Fibroblast of peridontal ligament (primary cell): ENCODE data around the gene ULBP1.
A peak's percentile ranks its signal among the peaks of the same experiment; 100 is the strongest.
"Not testable (repeated sequence)": the region's sequence is repeated elsewhere in the genome, so short reads cannot be mapped to it uniquely, and the experiment has no call there.

Experiments used
- DNase-seq: peaks from one replicate; pipeline ENCODE4 v3.0.0-alpha.2; 2010; ENCODE audit errors: extremely low read depth

The ULBP1 gene, protein sequence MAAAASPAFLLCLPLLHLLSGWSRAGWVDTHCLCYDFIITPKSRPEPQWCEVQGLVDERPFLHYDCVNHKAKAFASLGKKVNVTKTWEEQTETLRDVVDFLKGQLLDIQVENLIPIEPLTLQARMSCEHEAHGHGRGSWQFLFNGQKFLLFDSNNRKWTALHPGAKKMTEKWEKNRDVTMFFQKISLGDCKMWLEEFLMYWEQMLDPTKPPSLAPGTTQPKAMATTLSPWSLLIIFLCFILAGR

DNA sequence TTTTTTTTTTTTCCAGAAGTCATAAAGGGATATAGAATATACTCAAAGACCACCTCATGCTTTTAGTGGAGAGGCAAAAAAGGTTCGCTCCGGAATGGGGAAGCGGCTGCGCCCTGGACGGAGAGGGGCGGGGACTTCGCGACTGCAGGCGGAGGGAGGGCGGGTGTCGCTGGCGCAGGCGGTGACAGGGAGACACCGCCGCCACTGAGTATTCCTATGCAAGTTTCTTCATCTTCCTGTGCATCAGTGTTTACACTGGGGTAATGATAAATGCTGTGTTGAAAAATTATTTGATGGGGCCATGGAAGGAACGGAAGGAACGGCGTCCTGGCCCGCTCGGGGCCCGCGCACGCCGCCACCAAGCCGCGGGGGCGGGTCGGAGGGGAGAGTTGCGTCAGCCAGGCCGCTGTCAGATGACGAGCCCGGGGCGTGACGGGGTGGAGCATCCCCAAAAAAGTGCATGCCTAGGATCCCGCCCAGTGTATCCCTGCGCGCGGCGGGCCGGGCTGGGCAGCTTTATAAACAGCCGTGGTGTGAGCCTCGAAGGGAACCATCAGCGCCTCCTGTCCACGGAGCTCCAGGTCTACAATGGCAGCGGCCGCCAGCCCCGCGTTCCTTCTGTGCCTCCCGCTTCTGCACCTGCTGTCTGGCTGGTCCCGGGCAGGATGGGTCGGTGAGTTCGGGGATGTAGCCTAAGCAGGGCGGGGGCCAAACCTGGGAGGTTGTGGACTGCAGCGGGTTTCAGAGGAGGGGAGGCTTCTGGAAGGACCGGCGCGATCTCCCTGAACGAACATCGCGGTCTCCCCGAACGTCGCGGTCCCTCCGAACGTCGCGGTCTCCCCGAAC lies at the start of gene ULBP1:
Gene ULBP1 (plus strand): TSS at position 482 of the 846 bp plus-strand sequence. CDS start 107 bp downstream, at position 589.
- peak; percentile 67 for DNase-seq

DNA sequence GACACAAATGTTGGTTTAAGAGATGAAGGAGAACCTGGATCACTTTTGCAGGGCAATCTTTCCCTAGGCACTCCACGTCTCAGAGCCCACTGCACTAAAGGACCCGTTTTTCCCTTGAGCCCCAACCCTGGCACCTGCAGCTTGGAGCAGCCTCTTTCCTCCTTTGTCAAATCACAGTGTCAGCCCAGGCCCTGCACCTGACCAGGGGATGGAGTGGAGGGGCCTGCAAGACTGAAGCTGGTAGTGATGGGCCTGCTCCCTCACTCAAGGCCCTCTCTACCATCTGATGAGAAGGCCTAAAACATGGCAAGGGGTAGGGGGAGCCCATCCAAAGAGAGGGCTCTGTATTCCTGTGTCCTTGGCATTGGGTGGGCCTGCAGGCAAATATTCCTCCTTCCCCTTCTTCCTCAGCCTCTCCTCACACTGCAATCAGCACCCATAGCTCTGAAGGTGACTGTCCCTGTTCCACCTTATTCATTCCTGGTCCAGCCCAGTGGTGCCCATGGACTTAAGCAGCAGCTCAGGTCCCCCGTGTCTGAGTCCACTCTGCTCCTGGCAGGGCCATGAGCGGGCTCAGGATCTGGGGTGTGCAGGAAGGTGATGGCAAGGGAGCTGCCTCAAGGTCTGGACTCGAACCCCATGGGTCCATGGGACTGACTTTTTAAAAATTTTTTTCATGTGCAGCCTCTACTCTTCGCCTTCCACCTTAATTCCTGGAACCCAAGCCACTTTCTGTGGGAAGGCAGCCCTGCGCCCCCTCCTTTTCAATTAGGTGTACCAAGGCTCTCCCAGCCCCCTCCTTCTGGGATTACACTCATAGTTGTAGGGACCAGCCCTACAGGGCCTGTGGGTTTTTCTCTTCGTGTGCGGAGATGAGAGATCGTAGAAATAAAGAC lies 47.5 kb upstream of the ULBP1 start:
- DNase-seq, result no peak

DNA sequence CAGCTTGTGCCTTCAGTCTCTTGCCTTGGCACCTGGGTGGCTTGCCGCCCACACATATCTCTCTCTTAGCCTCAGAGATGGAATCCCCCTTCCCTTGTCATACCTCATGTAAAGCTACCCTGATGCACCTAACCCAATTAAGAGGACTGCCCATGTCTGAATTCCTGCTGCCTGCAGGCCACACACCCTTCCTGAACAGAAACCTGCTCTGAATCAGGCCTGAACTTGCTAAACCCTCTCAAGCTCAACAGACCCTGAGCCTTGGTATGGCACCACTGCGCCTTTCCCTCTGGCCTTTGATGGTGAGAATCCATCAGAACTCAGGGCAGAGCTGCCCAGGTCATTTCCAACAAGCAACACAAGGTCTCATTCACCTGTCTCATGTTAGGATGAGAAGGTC lies 46.1 kb upstream of the ULBP1 start:
- DNase-seq, result no peak

DNA sequence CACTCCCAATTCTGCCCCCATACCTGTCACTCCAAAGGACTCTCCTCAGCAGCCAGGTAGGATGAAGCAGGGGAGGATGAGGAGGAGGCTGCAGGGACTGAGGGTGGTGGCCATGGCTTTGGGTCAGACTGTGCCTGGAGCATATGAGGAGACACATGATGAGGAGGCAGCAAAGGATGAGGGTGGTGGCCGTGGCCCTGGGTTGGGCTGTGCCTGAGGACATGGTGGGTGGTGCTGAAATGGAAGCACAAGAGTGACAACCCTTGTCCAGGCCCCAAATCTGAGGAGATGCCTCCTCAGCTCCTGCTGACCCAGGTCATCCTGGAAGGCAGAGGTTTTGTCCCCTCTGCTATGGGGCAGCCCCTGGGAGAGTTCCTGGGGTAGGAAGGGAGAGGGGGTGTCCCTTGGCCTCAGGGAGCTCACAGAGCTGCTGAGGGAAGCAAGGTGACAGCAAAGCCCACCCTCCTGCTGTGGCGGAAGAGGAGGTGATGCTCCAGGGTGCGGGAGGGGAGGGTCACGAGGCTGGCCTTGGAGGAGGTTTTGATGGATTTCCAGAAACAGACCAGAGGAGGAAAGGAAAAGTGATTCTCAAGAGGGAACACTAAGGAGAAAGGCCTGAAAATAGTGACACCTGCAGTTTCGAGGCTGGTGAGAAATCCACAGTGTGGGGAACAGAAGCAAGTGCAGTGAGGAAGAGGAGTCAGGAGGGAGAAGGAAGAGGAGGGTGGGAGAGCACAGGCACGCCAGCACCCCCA lies 45.4 kb upstream of the ULBP1 start:
- DNase-seq, result no peak

DNA sequence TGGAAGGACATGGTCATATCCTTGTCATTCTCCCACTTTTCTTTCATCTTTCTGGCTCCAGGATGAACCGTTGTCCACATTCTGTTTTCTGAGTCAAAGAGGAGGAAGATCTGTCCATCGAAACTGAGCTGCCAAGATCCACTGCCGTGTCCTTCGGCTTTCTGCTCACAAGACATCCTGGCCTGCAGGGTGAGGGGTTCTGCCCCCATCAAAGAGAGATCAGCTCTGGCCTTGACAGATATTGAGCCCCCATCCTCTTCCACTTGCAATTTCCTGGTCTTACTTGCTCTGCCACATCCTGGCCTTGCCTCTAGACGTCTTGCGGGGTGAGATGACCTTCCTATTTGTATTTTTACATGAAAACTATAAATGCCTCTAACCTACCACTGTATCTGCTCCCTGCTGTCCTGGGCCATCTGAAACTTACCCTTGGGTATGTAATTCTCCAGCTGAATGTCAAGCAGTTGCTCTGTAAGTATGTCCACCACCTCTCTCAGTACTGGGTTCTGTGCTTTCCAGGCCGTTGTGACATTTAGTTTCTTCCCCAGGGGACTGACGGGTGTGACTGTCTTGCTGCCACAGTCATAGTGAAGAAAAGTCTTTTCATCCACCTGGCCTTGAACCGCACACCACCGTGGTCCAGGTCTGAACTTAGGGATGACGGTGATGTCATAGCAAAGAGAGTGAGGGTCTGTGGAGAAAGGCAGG lies 44.5 kb upstream of the ULBP1 start:
- DNase-seq, result not testable (repeated sequence)

DNA sequence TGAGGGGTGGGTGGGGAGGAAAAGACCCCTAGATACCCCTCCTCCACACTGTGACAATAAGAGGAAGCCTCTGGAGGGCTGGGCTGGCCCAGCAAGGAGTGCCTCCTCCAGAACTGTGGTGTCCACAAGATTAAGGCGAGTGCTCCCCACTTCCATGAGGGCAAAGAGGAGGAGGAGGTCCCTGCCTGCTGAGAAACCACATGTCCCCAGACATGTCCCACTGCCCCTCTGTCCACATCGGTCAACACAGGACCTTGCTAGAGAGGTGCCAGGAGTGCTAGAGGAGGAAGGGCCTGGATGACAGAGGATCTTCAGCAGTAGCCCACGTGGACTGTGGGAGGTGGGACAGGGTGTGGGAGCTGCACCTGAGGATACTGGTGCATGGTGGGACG lies 43.9 kb upstream of the ULBP1 start:
- no peak for DNase-seq

DNA sequence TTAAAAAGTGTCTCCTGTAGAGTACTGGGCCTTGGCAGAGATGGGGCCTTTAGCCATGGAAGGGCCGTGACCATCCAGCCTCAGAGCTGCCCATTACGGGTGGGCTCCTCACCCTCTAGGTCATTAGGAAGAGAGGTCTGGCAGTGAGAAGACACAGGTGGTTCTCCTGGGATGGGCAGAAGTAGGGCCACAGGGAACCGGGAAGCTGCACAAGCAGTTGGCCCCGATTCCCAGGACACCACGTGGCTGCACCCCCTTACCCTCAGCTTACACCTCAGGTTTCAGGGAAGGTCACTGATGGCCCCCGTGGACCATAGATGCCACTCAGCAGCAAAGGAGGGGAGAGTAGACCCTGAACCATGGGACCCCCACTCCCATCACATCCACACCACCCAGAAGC lies 42.4 kb upstream of the ULBP1 start:
- no peak for DNase-seq

DNA sequence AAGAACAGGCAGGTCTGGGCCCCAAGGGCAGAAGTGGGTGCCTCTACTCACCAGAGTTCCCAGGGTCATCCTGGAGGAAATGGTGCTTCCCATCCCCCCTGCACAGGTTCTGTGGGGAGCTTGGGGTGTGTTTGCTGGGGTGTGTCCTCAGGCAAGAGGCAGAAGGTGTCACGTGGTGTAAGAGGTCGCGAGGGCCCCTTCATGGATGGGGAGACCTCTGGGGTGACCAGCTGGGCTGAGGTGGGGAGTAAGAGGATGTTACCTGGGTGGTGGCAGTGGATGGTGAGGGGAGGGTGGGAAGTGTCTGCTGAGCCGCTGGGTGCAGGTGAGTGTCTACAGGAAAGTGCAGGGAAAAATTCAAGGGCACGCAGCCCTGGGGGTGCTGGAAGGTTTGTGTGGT lies 41.7 kb upstream of the ULBP1 start:
- not testable (repeated sequence) for DNase-seq

DNA sequence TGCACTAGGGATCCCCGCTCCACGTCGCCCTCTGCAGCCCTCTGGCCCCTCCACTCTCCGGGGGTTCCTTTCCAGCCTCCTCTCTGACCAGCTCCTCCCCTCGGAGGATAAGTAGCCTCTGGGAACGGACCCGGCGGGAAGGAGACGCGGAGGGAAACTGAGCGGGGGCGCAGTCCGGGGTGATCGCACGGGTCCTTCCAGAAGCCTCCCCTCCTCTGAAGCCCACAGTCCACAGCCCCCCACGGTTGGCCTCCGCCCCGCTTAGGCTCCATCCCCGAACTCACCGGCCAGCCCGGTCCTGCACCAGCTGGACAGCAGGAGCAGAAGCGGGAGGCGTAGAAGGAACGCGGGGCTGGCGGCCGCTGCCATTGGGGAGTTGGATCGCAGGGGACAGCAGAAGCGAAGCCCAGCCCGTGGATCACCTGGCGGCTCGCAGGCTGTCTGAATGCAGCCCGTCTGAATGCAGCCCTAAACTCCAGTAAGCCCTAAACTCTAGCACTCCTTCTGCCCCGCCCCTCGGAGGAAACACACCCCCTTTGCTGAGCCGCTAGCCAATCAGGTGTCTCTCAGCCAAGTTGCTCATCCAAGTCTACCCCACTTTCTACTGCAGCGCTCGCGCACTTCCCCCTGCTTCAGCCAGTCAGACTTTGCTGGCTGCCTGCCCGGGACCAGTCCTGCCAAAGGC lies 41.0 kb upstream of the ULBP1 start, which contains the start of gene RAET1G:
Gene RAET1G (minus strand): TSS at position 480 of the 685 bp plus-strand sequence. CDS start 111 bp downstream, at position 369.
- DNase-seq, result peak; percentile 94

DNA sequence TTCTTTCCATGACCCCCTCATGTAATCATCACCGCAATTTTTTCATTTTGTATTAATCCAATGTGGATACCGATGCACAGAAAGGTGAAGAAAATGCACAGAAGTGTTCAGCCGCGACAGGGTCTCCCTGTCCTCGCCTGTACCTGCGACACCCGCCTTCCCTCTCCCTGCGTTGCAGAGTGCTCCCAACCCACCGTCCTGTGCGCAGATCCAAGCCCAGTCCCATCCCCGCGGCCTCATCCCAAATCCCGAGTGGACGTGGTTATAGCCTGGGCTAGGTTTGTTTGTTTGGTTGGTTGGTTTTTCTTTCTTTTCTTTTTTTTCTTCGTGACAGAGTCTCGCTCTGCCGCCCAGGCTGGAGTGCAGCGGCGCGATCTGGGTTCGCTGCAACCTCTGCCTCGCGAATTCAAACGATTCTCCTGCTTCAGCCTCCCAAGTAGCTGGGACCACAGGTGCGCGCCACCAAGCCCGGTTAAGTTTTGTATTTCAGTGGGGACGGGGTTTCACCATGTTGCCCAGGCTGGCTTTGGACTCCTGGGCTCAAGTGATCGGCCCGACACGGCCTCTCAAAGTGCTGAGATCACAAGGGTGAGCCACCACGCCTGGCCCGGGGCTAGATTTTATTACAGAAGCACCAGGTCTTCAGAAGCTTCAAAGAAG lies 40.3 kb upstream of the ULBP1 start:
- no peak for DNase-seq

DNA sequence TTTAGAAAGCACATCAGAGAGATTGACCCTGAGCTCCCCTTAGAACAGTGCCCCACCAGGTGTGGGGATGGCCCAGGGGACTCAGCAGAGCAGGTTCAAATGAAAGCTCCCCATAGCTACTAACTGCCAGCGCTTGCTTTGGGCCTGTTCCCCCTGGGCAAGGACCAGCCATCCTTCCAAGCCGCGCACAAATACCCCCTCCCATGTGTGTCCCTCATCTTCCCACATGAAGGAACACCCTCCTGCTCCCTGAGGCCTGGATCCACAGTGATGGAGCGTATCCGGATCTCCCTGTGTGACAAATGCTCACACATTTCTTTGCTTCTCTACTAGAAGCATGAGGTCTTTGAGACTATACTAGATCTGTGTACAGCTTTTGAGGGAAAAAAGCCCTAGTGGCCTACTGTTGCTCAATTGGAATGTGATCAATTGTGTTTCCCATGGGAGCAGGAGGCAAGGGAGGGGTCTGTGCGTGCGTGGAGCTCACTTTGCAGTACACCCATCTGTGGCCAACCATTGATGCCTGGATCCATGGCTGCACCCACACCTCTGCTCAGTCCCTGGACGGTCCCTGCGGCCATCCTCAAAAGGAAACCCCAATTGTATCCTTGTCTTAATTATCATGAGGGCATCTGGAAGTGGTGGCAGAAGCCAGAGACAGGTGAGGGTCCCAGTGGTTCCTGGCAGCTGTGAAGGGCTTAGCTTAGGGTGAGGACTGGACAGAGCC lies 39.4 kb upstream of the ULBP1 start:
- DNase-seq, result no peak

DNA sequence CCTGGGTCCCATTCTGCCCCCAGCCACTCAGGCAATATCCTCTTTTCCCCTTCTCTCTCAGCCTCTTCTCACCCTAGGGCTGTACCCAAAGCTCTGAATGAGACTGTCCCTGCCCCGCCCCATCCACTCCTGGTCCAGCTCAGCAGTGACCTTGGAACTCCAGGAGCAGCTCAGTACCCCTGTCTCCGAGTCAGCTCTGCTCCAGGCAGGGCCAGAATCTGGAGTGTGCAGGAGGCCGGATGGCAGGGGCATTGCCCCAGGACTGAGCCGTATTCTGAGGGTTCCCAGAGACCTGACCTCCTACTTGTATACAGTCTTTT lies 38.9 kb upstream of the ULBP1 start:
- no peak for DNase-seq

DNA sequence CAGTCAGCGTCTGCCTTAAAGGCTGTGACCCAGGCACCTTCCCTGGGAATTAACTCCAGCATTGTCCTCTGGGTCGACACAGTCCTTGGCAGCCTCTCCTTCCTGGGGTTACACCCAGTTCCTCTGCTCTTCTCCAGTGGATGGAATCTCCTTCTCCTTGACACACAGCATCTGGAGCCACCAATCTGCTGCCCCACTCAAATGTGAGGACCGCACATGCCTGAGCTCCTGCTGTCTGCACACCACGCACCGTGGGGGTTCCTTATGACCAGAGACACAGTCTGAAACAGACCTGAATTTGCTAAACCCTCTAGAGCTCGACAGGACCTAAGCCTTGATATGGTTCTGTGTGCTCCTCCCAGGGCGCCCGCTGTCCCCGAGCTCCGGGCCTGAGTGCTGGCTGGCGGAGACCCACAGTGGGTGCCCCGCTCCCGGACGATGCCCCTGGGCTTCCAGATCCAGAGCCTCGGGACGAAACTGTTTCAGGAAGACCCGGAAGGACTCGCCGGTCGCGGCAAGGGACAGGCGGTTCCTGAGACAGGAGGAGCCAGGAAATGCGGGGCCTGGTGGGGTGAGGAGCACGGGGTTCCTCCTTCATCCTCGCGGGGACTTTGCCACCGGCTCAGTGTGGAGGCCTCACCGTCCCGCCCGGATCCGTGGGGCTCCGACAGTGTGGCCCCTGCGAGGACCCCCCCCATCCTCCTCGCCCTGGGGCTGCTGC lies 38.3 kb upstream of the ULBP1 start:
- no peak for DNase-seq

DNA sequence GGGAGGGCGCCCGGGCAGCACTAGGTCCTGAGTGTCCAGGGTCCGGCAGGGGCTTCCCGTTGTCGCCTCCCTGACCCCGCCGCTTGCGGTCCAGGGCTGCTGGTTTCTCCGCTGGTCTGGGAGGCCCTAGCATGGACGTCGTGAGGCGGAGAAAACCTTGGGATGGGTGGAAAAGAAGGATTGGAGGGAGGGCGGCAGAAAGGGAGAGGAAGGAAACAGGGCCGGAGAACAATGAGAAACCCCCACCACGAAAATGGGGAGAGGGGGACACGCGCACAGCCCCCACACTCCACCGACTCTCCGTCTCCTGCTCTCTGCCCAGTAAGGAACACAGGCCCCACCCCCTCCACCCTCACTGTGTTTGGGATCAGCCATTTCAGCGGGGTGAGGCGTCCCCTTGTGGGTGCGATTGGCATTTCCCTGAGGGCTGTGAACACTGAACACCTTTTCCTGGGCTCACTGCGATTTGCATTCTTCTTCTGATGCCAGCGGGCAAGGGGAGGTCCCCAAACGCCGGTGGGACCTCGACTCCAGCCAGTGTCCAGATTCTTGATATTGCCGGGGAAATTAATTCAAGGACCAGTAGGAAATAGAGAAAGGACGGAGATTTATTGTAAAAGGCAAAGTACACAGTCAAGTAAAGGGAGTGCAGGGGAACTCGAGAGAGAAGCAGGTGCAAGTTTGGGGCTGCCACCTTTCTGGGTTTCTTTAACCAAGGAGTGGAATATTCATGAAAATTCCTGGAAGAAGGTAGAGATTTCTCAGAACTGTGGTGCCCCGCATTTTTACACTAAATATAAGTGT lies 37.6 kb upstream of the ULBP1 start:
- DNase-seq, result peak; percentile 73

DNA sequence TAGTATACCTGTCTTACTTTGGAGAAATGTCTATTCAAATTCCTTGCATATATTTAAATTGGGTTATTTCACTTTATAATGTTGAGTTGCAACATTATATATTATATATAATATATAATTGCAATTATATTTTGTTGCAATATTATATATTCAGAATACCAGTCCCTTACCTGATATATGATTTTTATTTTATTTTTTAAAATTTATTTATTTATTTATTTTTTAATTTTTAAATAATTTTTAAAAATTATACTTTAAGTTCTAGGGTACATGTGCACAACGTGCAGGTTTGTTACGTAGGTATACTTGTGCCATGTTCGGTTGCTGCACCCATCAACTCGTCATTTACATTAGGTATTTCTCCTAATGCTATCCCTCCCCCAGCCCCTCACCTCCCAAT lies 36.7 kb upstream of the ULBP1 start:
- not testable (repeated sequence) for DNase-seq

DNA sequence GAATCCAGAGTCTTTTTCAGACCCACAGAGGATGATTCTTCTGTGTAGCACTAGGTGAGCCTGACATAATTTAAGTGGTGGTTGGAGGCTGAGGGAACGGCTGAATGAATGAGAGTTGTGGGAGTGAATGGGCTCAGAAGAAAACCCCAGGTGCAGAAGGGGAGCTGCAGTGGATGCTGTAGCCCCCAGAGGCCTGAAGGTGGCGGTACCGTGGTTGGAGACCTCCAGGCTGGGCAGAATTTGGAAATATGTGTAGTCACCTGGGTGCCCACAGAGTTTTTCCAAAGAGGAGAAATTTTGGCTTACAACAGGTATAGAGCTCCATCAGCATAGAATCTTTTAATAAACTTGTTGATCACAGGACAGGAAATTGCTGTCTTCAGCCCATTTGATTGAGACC lies 34.3 kb upstream of the ULBP1 start:
- no peak for DNase-seq

DNA sequence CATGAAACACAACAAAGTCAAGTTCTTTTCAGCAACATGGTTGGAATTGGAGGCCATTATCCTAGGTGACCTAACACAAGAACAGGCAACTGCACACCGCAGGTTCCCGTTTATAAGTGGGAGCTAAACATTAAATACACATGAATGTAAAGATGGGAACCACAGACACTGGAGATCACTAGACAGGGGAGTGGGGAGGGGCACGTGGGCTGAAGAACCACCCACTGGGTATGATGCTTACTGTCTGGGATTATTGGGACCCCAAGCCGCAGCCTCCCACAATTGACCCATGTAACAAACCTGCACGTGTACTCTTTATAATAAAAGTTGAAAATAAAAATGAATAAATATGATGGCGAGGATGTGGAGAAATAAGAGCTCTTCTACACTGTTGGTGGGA lies 32.2 kb upstream of the ULBP1 start:
- DNase-seq, result no peak

DNA sequence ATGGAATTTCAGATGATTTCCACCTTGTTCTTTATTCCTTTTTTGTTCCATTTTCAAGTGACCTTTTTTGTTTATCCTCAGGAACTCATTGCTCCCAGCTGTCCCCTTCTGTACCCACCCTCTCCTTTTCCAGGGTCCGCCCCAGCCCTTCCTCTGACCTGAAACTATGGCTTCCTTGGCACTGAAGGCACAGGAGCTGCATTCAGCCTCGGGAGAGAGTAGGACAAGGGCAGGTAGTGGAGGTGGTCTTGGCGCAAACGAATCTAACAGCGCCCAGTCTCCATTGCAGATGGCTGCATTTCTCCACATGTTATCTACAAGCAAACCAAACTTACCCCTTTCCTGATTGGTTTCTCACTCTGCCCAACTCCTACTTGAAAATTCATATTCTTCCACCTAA lies 30.7 kb upstream of the ULBP1 start:
- no peak for DNase-seq
